Measurements from ENCODE around the gene MTG1. TPM values are rescaled to one million over a fixed set of nuclear protein-coding genes. Genes with fewer than 3 reads are reported as not detected.

The MTG1 gene
- total RNA-seq, 1 donor from 2014 or later = 44.0 TPM

DNA sequence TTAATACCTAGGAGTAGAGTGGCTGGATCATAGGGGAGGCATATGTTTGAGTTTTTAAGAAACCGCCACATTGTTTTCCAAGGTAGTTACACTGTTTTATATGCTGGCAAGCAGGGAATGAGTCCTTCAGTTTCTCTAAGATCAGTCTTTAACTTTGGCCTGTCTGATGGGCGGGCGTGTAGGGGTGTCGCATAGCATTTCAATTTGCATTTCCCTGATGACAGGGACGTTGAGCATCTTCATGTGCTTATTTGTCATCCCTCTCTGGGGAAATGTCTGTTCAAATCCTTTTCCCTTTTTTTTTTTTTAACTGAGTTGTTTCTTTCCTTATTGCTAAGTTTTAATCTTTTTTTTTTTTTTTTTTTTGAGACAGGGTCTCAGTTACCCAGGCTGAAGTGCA is 9.8 kb downstream of the MTG1 start:
- Histone ChIP-seq H3K27ac (ENCODE audit: low read depth, low read length) (no peak overlapping the region), H3K79me2 (ENCODE audit: insufficient read depth, low read length) (peaks cover 53% of the 10 kb centered on the region), H3K4me2 (ENCODE audit: low read length) (no peak overlapping the region), H2AFZ (ENCODE audit: low read depth, low read length) (no peak overlapping the region), H3K9me3 (ENCODE audit: insufficient read depth, low read depth, low read length) (no peaks in the 10 kb centered on the region), H3K27me3 (ENCODE audit: insufficient read depth, low read length) (no peaks in the 10 kb centered on the region), H3K36me3 (ENCODE audit: insufficient read depth, low read length) (peaks cover 23% of the 10 kb centered on the region), H3K9ac (ENCODE audit: low read length) (no peak overlapping the region), H3K4me1 (ENCODE audit: insufficient read depth, low read length) (peaks cover 10% of the 10 kb centered on the region), H4K20me1 (ENCODE audit: insufficient read depth, low read length) (peaks cover 34% of the 10 kb centered on the region), H3K4me3 (ENCODE audit: insufficient read depth, low read depth, low read length) (no peak overlapping the region)
- peaks cover 34% of the 10 kb centered on the region for H3K4me1 Mint-ChIP-seq (ENCODE audit: low read depth, unreplicated experiment)
- no peak for TF ChIP-seq EZH2 (IDR thresholded peaks at IDR 0.05; ENCODE audit: insufficient read depth, low read length)
- TF ChIP-seq, protein P1, sequence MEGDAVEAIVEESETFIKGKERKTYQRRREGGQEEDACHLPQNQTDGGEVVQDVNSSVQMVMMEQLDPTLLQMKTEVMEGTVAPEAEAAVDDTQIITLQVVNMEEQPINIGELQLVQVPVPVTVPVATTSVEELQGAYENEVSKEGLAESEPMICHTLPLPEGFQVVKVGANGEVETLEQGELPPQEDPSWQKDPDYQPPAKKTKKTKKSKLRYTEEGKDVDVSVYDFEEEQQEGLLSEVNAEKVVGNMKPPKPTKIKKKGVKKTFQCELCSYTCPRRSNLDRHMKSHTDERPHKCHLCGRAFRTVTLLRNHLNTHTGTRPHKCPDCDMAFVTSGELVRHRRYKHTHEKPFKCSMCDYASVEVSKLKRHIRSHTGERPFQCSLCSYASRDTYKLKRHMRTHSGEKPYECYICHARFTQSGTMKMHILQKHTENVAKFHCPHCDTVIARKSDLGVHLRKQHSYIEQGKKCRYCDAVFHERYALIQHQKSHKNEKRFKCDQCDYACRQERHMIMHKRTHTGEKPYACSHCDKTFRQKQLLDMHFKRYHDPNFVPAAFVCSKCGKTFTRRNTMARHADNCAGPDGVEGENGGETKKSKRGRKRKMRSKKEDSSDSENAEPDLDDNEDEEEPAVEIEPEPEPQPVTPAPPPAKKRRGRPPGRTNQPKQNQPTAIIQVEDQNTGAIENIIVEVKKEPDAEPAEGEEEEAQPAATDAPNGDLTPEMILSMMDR (IDR thresholded peaks at IDR 0.05; ENCODE audit: insufficient read depth, low read depth, low read length) = no peak
- H3K27ac Mint-ChIP-seq (ENCODE audit: unreplicated experiment) = no peak overlapping the region
- DNase-seq (ENCODE audit: low read depth) (no peak), FAIRE-seq (no peak)
- H3K27me3 Mint-ChIP-seq (ENCODE audit: low read depth, unreplicated experiment) = no peaks in the 10 kb centered on the region
- H3K4me3 Mint-ChIP-seq (ENCODE audit: unreplicated experiment) = no peak overlapping the region
- no peaks in the 10 kb centered on the region for H3K9me3 Mint-ChIP-seq (ENCODE audit: unreplicated experiment)
- peaks cover 34% of the 10 kb centered on the region for H3K36me3 Mint-ChIP-seq (ENCODE audit: low read depth, unreplicated experiment)

DNA sequence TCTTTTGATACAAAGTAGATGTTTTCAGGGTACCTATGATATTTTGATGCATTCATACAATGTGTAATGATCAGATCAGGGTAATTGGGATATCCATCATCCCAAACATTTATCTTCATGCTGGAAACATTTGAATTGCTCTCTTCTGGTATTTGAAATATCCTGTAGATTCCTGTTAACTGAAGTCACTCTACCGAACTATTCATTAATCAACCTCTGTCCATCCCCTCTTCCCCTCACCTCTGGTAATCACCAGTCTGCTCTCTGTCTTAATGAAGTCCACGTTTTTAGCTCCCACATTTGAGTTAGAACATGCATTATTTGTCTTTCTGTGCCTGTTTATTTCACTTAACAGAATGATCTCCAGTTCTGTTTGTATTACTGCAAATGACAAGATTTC is 11.3 kb downstream of the MTG1 start:
- Histone ChIP-seq H3K27ac (ENCODE audit: low read depth, low read length) (peak overlapping the region; percentile 31), H3K9me3 (ENCODE audit: insufficient read depth, low read depth, low read length) (no peaks in the 10 kb centered on the region), H3K4me1 (ENCODE audit: insufficient read depth, low read length) (peaks cover 10% of the 10 kb centered on the region), H3K4me2 (ENCODE audit: low read length) (peak overlapping the region; percentile 70), H3K4me3 (ENCODE audit: insufficient read depth, low read depth, low read length) (no peak overlapping the region), H3K79me2 (ENCODE audit: insufficient read depth, low read length) (peaks cover 57% of the 10 kb centered on the region), H3K27me3 (ENCODE audit: insufficient read depth, low read length) (no peaks in the 10 kb centered on the region), H3K36me3 (ENCODE audit: insufficient read depth, low read length) (peaks cover 21% of the 10 kb centered on the region), H3K9ac (ENCODE audit: low read length) (peak overlapping the region; percentile 13), H2AFZ (ENCODE audit: low read depth, low read length) (no peak overlapping the region), H4K20me1 (ENCODE audit: insufficient read depth, low read length) (peaks cover 46% of the 10 kb centered on the region)
- FAIRE-seq = no peak
- H3K36me3 Mint-ChIP-seq (ENCODE audit: low read depth, unreplicated experiment) = peaks cover 39% of the 10 kb centered on the region
- peaks cover 34% of the 10 kb centered on the region for H3K4me1 Mint-ChIP-seq (ENCODE audit: low read depth, unreplicated experiment)
- no peaks in the 10 kb centered on the region for H3K27me3 Mint-ChIP-seq (ENCODE audit: low read depth, unreplicated experiment)
- no peak for TF ChIP-seq EZH2 (IDR thresholded peaks at IDR 0.05; ENCODE audit: insufficient read depth, low read length)
- TF ChIP-seq, protein P1 (IDR thresholded peaks at IDR 0.05; ENCODE audit: insufficient read depth, low read depth, low read length) = no peak
- peak overlapping the region; percentile 47 for H3K4me3 Mint-ChIP-seq (ENCODE audit: unreplicated experiment)
- no peaks in the 10 kb centered on the region for H3K9me3 Mint-ChIP-seq (ENCODE audit: unreplicated experiment)
- DNase-seq (ENCODE audit: low read depth) = peak; percentile 49
- H3K27ac Mint-ChIP-seq (ENCODE audit: unreplicated experiment) = peak overlapping the region; percentile 80

DNA sequence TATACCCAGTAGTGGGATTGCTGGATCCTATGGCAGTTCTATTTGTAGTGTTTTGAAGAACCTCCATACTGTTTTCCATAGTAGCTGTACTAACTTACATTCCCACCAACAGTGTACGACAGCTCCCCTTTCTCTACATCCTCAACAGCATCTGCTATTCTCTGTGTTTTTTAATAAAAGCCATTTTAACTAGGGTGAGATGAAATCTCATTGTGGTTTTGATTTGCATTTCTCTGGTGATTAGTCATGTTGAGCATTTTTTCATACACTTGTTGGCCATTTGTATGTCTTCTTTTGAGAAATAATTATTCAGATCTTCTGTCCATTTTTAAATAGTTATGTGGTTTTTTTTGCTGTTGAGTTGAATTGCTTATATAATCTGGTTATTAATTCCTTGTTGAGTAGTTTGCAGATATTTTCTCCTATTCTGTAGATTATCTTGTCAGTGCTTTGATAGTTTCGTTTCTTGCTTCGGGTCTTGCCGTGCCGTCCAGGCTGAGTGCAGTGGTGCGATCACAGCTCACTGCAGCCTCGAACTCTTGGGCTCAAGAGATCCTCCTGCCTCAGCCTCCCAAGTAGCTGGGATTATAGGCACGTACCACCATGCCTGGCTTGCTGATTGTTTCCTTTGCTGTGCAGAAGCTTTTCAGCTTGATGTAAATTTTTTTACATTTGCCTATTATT is 12.0 kb downstream of the MTG1 start:
- FAIRE-seq (no peak), DNase-seq (ENCODE audit: low read depth) (peak; percentile 65)
- Mint-ChIP-seq H3K9me3 (ENCODE audit: unreplicated experiment) (no peaks in the 10 kb centered on the region), H3K27me3 (ENCODE audit: low read depth, unreplicated experiment) (no peaks in the 10 kb centered on the region), H3K4me3 (ENCODE audit: unreplicated experiment) (no peak overlapping the region), H3K27ac (ENCODE audit: unreplicated experiment) (peak overlapping the region; percentile 80), H3K4me1 (ENCODE audit: low read depth, unreplicated experiment) (peaks cover 28% of the 10 kb centered on the region), H3K36me3 (ENCODE audit: low read depth, unreplicated experiment) (peaks cover 45% of the 10 kb centered on the region)
- Histone ChIP-seq H3K36me3 (ENCODE audit: insufficient read depth, low read length) (peaks cover 25% of the 10 kb centered on the region), H2AFZ (ENCODE audit: low read depth, low read length) (no peak overlapping the region), H3K4me3 (ENCODE audit: insufficient read depth, low read depth, low read length) (no peak overlapping the region), H3K9ac (ENCODE audit: low read length) (peak overlapping the region; percentile 13), H3K27ac (ENCODE audit: low read depth, low read length) (peak overlapping the region; percentile 31), H3K4me1 (ENCODE audit: insufficient read depth, low read length) (peaks cover 10% of the 10 kb centered on the region), H3K9me3 (ENCODE audit: insufficient read depth, low read depth, low read length) (no peaks in the 10 kb centered on the region), H4K20me1 (ENCODE audit: insufficient read depth, low read length) (peaks cover 48% of the 10 kb centered on the region), H3K4me2 (ENCODE audit: low read length) (peak overlapping the region; percentile 70), H3K79me2 (ENCODE audit: insufficient read depth, low read length) (peaks cover 64% of the 10 kb centered on the region), H3K27me3 (ENCODE audit: insufficient read depth, low read length) (no peaks in the 10 kb centered on the region)
- TF ChIP-seq, protein P1 (IDR thresholded peaks at IDR 0.05; ENCODE audit: insufficient read depth, low read depth, low read length) = no peak
- TF ChIP-seq EZH2 (IDR thresholded peaks at IDR 0.05; ENCODE audit: insufficient read depth, low read length) = no peak

Measured in astrocyte (in vitro differentiated cells and primary cell).